Head of caudate nucleus (tissue), 42 donors: ENCODE measurements around the gene RBM23.
"Not testable (repeated sequence)": the region's sequence is repeated elsewhere in the genome, so short reads cannot be mapped to it uniquely, and the experiment has no call there.

ENCODE experiments used
- DNase-seq, 42 donors: peaks; one replicate each; pipeline versions ENCODE4 v3.0.0 to v3.0.0-alpha.2; 2020 to 2021; ENCODE audit warnings: mixed read lengths in 7 of 42
- intact Hi-C: fragments of 100-400 bp; cut with DNase I; formaldehyde crosslinking; loops from one replicate; pipeline ENCODE4 v1.15.0; 2022

Gene RBM23

DNA sequence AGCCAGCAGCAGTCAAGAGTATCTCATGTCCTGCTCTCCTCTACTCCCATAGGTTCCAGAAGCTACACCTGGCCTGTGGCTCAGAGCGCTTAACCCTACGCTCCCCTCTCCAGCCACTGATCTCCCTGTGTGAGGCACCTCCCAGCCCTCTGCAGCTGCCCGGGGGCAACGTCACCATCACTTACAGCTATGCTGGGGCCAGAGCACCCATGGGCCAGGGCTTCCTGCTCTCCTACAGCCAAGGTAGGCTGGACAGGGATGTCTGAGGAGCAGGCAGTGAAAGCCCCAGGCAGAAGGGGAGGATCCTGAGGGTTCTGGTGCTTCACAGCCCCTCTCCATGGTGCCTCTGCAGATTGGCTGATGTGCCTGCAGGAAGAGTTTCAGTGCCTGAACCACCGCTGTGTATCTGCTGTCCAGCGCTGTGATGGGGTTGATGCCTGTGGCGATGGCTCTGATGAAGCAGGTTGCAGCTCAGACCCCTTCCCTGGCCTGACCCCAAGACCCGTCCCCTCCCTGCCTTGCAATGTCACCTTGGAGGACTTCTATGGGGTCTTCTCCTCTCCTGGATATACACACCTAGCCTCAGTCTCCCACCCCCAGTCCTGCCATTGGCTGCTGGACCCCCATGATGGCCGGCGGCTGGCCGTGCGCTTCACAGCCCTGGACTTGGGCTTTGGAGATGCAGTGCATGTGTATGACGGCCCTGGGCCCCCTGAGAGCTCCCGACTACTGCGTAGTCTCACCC, 43.8 kb downstream of the RBM23 start:
- intact Hi-C loops: no loop called here
- no peak for DNase-seq

DNA sequence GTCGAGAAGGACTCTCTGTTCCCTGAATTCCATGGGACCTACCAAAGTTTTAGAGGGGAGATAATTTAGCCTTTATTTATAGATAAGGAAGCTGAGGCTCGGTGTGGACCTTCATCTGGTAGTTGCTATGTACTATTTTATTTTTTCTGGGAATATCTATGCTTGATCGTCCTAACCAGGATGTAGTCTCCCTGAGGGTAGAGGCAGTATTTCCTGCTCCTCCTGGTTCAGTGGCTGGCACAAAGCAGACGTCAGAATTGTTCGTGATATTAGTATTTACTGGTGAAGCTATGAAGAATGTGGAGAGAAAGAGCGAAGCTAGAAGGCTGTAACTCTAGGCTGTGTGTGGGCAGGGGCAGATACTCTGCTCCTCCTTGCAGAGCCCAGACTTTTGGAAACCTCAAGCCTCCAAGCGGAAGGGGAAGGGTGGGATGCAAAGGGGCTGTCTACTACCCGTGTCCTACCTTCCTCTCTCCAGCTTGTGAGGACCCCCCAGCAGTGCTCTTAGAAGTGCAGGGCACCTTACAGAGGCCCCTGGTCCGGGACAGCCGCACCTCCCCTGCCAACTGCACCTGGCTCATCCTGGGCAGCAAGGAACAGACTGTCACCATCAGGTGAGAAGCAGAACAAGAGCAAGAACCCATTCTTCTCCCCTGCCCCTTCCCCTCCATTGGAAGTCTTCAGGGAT, 46.0 kb downstream of the RBM23 start:
- DNase-seq: no peak
- intact Hi-C loops: no loop called here

DNA sequence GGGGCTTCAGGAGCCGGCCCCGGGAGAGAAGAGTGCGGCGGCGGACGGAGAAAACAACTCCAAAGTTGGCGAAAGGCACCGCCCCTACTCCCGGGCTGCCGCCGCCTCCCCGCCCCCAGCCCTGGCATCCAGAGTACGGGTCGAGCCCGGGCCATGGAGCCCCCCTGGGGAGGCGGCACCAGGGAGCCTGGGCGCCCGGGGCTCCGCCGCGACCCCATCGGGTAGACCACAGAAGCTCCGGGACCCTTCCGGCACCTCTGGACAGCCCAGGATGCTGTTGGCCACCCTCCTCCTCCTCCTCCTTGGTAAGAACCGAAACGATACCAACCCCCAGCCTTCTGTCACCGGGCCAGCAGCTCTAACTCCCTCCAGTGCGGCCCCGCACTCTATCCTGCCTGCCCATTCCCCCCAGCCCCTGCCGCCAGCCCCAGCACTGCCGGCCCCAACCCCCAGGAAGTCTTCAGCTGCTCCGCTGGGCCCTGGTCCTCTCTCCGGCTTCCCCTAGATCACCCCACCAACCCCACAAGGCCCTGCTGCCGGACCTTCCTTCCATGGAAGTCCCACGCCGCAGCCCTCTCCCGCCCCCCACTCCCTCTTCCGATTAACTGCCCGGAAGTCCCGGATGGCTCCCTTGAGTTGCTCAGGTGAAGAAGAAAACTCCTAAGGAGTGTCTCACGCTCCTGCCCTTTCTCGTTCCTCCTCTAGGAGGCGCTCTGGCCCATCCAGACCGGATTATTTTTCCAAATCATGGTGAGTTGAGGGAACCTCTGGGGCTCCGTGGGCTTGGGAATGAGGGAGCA, 46.7 kb downstream of the RBM23 start:
- DNase-seq: peak; percentile 58 to 92 (median 81)
- intact Hi-C loops: no loop called here

DNA sequence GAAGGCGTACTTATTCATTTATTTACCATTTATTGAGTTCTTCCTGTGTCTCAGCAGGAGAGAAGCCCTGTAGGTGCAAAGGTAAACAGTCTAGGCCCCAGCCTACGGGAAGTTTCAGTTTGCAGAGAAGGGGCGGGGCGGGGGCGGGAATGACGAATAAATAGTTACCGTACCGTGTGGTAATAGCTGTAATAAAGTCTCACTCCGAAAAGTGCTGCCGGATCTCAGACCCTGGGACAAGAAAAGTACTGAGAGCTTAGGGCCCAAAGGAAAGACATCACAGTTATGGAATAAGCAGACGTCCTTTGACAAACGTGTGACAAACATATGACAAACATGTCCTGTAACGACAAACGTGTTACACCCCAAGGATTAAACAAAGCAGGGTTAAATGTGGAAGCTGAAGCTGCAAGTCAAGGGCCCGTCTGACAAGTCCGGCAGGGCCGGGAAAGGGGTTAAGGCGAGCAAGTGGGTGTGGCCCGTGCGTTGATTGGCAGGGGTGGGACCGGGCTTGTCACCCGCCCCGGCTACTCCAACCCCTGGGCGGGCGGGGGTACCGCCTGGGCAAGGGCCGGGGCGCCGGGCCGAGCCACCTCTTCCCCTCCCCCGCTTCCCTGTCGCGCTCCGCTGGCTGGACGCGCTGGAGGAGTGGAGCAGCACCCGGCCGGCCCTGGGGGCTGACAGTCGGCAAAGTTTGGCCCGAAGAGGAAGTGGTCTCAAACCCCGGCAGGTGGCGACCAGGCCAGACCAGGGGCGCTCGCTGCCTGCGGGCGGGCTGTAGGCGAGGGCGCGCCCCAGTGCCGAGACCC, 47.5 kb downstream of the RBM23 start, which contains the start of gene LRP10:
TSS of gene LRP10 (plus strand) at position 517 of the 809 bp plus-strand sequence. CDS start 564 bp downstream, outside the sequence.
- DNase-seq: peak; percentile 80 to 96 (median 92)
- intact Hi-C loops: no loop called here

DNA sequence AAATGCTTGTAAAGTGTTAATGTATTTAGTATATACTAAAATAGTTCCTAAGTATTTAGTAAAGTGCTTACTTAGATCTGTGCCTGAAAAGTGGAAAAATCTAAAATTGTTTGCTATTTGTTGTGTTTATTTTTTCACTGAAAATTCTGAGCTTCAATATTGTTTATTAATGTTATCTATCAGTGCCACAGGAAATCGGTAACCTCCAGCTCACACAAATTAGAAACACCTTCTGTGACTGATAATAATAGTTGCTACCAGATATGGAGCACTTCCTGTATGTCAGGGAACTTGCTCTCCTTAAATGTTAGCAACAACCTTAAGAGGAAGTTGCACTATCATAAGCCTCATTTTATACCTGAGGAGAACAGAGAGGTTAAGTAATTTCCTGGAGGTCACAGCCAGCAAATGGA, 48.1 kb downstream of the RBM23 start:
- intact Hi-C loops: no loop called here
- no peak for DNase-seq

DNA sequence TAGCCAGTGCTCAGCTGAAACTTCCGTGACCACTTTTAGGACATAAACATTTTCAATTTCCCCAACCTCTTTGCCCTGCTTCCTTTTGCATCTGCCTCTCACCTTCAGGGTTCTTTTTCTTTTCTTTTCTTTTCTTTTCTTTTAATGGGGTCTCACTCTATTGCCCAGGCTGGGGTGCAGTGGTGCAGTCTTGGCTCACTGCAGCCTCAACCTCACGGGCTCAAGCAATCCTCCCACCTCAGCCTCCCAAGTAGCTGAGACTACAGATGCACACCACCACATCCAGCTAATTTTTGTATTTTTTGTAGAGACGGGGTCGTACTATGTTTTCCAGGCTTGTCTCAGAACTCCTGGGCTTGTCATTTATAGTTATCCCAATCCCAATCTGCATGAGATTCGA, 52.1 kb downstream of the RBM23 start:
- no peak for DNase-seq
- intact Hi-C loops: no loop called here

DNA sequence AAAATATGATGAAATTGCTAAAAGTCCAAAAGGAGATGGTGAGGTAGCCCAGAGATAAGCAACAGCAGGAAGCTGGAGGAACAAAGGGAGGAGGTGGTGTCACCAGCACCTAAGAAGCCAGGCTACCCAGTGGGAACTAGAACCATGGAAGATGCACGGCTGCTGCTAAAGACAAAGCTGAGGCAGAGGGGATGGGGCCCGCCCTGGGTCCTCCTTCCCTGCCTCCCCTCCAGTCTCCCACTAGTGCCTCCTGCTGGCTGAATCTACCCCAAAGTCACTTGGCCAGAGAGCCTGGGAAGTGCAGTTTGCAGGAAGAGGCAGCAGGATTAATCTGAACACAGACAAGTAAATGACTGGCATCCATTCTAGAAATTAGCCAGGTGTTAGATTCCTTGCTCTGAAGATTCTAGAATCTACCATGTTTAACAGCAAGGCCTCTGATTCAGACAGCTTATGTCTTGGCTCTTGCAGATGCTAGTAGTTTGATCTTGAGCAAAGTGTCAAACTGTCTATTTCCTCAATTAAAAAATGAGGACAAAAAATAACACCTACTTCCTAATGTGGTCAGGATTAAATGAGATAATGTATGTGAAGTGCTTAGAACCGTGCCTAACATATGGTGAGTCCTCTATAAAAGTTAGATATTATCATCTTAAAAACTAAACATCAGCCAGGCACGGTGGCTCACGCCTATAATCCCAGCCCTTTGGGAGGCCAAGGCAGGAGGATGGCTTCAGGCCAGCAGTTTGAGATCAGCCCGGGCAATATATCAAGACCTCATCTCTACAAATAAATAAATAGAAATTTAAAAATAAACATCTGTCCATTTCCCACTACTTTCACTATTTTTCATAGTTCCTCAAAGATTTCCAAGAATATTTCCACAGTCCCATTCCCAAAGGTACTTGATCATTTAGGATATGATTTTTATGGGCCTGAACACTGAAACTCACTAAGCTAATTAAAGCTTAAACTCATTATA, 53.2 kb downstream of the RBM23 start:
- no peak for DNase-seq
- intact Hi-C loops: no loop called here

DNA sequence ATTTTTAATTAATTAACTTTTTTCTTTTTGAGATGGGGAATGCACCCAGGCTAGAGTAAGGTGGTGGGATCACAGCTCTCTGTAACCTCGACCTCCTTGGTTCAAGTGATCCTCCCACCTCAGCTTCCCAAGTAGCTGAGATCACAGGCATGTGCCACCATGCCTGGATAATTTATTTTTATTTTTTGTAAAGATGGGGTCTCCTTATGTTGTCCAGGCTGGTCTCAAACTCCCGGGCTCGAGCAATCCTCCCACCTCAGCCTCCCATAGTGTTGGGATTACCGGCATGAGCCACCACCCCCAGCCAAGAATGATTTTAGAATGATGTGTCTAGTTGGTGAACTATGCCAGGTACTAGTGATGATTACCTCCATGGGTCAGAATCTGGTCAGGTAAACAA, 54.0 kb downstream of the RBM23 start:
- intact Hi-C loops: no loop called here
- DNase-seq: no peak

DNA sequence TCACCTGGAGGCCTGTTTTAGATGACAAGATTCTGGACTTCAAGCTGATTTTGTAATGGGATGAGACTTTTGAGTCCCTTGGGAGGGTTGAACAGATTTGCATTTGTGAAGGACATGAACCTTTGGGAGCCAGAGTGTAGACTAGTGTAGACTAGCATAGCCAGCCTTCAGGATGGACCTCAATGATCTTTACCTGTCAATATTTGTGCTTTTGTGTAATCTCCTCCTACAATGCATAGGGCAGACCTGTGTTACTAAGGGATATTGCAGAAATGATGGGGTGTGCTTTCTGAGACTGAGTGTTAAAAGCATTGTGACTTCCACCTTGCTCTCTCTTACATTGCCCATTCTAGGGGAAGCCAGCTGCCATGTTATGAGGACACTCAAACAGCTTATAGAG, 57.3 kb downstream of the RBM23 start:
- intact Hi-C loops: no loop called here
- no peak for DNase-seq

DNA sequence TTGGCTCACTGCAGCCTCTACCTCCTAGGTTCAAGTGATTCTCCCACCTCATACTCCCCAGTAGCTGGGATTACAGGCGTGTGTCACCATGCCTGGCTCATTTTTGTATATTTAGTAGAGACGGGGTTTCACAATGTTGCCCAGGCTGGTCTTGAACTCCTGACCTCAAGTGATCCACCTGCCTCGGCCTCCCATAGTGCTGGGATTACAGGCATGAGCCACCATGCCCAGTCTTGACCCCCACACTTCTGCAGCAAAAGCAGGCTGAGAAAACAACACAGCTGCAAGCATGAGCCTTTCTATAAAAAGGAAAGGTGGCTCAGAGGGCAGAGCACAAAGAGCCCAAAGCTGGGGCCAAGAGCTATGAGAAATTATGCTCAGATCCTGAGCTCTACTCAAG, 58.6 kb downstream of the RBM23 start:
- DNase-seq, intact Hi-C loops: not testable (repeated sequence)

DNA sequence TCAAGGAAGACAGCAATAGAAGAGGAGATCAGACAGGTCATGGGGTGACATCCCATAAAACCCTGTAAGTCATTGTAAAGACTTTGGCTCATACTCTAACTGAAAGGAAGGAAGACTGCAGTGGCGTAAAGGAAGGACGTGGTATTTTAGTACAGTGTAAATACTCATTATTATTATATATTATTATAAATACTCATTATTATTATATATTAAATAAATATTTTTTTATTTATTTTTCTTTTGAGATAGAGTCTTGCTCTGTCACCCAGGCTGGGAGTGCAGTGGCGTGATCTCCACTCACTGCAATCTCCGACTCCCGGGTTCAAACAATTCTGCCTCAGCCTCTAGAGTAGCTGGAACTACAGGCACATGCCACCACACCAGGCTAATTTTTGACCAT, 62.5 kb downstream of the RBM23 start:
- intact Hi-C loops: loop anchor here (10.0 kb wide), 1 partner anchor 272 kb away; the partner anchor contains the start of gene DAD1
- DNase-seq: no peak

DNA sequence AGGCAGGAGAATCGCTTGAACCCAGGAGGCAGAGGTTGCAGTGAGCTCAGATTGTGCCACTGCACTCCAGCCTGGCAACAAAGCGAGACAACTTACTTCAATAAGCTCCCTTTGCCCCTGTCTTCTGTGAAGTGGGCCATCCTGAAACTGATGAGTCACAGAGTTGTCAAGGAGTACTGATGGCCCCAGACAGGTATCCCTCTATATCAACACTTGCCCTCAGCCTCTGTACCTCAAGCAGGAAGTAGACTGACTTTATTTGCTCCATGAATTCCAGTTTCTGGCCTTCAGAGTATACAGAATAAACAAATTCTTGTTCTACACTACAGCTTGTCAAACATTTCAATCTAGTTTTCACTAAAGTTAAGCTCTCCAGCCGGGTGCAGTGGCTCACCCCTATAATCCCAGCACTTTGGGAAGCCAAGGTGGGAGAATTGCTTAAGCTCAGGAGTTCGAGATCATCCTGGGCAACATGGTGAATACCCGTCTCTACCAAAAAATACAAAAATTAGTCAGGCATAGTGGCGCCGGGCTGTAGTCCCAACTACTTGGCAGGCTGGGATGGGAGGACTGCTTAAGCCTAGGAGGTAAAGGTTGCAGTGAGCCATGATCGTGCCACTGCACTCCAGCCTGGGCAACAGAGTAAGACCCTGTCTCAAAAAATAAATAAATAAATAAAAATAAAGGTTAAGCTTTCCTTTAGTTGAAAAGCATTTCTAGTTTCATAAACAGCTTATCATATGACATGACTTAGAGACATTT, 63.8 kb downstream of the RBM23 start:
- DNase-seq: no peak
- intact Hi-C loops: loop anchor here (10.0 kb wide), 1 partner anchor 270 kb away; the partner anchor contains the start of gene DAD1

DNA sequence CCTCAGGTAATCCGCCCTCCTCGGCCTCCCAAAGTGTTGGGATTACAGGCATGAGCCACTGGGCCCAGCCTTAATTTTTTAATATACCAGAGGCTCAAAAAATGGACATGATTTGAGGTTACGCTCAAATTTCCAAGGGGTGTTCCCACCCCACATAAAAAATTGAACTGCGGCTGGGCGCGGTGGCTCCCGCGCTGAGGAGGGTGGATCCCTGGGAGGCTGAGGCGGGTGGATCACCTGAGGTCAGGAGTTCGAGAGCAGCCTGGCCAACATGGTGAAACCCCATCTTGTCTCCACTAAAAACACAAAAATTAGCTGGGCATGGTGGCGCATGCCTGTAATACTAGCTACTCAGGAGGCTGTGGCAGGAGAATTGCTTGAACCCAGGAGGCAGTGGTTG, 64.7 kb downstream of the RBM23 start:
- intact Hi-C loops: loop anchor here (10.0 kb wide), 1 partner anchor 269 kb away; the partner anchor contains the start of gene DAD1
- not testable (repeated sequence) for DNase-seq

DNA sequence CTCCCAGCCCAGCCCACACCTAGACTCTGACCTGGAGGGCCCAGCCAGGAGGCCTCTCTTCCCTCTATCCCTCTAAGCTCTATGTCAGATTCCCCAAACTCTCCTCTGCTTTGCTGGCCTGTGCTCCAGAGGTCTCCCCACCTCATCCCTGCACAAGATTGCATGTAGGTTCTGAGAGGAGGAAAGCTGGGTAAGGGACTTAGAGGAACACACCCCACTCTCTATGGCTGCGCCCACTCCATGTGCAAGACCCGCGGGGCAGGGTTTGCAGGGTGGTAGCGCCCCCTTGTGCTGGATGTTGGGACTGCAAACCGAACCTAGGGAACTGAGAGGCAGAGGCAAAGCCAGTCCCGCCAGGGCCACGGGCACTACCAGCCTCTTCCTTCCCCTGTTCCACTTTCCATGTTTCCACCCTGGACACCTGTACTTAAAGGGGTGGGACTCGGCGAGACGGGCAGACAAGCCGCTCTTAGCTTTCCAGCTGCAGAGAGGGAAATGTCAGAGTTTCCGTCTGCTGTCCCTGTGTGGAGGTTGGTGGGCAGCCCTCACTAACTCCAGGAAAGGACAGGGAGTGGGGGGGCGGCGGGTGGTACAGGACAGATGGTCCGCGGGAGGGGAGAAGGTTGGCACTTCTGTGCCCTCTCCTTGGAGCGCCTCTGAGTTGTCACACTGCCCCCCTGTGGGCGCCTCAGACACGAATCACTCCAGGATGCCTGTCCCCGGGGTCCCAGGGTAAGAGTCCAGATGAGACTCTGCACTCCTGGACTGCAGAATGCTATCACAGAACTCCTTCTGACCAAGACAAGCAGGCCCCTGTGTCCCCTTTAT, 65.8 kb downstream of the RBM23 start:
- intact Hi-C loops: loop anchor here (10.0 kb wide), 1 partner anchor 268 kb away; the partner anchor contains the start of gene DAD1
- peak; percentile 69 to 97 (median 90) for DNase-seq

DNA sequence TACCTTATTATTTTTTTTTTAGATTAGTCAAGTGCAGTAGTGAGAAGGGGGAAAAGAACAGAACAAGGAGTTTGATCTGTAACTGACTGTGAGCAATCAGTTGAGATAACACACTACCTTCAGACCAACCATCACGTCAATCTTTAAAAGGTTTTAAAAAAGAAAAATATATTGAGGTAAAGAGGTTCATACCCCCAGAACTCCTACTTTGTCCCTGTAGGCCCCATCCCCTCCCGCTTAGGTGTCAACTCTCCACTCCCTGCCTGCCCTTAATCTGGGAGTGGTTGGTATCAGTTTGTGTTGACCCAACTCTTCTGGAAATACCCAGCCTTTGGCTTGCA, 66.4 kb downstream of the RBM23 start:
- intact Hi-C loops: loop anchor here (10.0 kb wide), 1 partner anchor 268 kb away; the partner anchor contains the start of gene DAD1

DNA sequence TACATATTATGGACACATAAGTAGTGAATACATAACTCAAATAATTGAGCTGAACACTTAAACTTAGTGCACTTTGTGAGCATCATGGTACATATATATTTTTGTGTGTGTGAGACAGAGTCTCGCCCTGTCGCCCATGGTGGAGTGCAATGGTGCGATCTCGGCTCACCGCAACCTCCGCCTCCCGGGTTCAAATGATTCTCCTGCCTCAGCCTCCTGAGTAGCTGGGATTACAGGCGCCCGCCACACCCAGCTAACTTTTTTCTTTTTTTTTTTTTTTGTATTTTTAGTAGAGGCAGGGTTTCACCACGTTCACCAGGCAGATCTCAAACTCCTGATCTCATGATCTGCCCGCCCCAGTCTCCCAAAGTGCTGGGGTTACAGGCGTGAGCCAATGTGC, 66.8 kb downstream of the RBM23 start:
- DNase-seq: not testable (repeated sequence)
- intact Hi-C loops: loop anchor here (10.0 kb wide), 1 partner anchor 267 kb away; the partner anchor contains the start of gene DAD1

More for the DNA sequence above, 66.4 kb downstream of the RBM23 start:
- no peak for DNase-seq
